Endothelial cell of umbilical vein (primary cell): ENCODE results near the gene ARID1B.

Experiments
- CTCF ChIP-seq, 2 donors: IDR thresholded peaks; 1 replicate in 1 of 2; 2 replicates in 1 of 2; pipeline ENCODE4 v1.5.1; 2011; ENCODE audit warnings: low read length in 2 of 2, mild to moderate bottlenecking in 2 of 2, moderate library complexity in 2 of 2, control low read depth in 1 of 2, inconsistent platforms in 1 of 2, low read depth in 1 of 2; ENCODE audit not compliant: insufficient read depth in 1 of 2; ENCODE audit errors: extremely low read depth in 1 of 2
- EZH2 ChIP-seq: IDR thresholded peaks from 2 replicates; pipeline ENCODE4 v1.6.1; 2012; ENCODE audit warnings: borderline replicate concordance, low read depth, mild to moderate bottlenecking, moderate library complexity, low read length, inconsistent platforms; ENCODE audit not compliant: severe bottlenecking
- GATA2 ChIP-seq: IDR thresholded peaks from 2 replicates; pipeline ENCODE4 v1.7.0; 2011; ENCODE audit warnings: low read depth, mild to moderate bottlenecking, moderate library complexity, mixed read lengths, low read length; ENCODE audit not compliant: insufficient read length, insufficient read depth
- JUN ChIP-seq: IDR thresholded peaks from 2 replicates; pipeline ENCODE4 v1.6.1; 2011; ENCODE audit warnings: borderline replicate concordance, low read depth; ENCODE audit not compliant: insufficient read length, insufficient read depth
- MAX ChIP-seq: IDR thresholded peaks from 2 replicates; pipeline ENCODE4 v1.6.1; 2011; ENCODE audit not compliant: insufficient read depth, insufficient read length
- MYC ChIP-seq: IDR thresholded peaks from one replicate; pipeline ENCODE4 v1.6.1; 2011; ENCODE audit warnings: mild to moderate bottlenecking, low read depth, low read length
- POLR2A ChIP-seq: IDR thresholded peaks from 2 replicates; pipeline ENCODE4 v1.6.1; 2012; ENCODE audit warnings: low read depth, mild to moderate bottlenecking, control low read depth, low read length
- POLR2AphosphoS5 ChIP-seq: IDR thresholded peaks from 2 replicates; pipeline ENCODE4 v1.6.1; 2012; ENCODE audit warnings: low read depth, mild to moderate bottlenecking, control low read depth, low read length, moderate library complexity; ENCODE audit not compliant: insufficient read depth

- TF ChIP-seq CTCF (IDR thresholded peaks at IDR 0.05; ENCODE audit: extremely low read depth in 1 of 2, insufficient read depth in 1 of 2, low read depth in 1 of 2, low read length in 2 of 2), result peak in 1 of 2 donors; percentile 26
- TF ChIP-seq POLR2AphosphoS5, result peak; percentile 47
- peak; percentile 66 for TF ChIP-seq POLR2A
- no peak for TF ChIP-seq EZH2
- no peak for TF ChIP-seq JUN
- TF ChIP-seq MAX, result peak; percentile 10
- TF ChIP-seq GATA2, result no peak
- no peak for TF ChIP-seq MYC
Measured at GRCh38 chr6:157221049-157221816, 444.1 kb downstream of the ARID1B start.
